HEK293 (cell line): ENCODE data around the gene MAD2L2.

Experiments
- CTCF ChIP-seq: fragments of 450-650 bp; formaldehyde crosslinking; IDR thresholded peaks from 2 replicates; pipeline ENCODE4 v1.5.1; 2016; ENCODE audit warnings: missing biosample characterization, missing genetic modification characterization
- SP2 ChIP-seq: fragments of 450-650 bp; formaldehyde crosslinking; IDR thresholded peaks from 2 replicates; pipeline ENCODE4 v1.5.1; 2016; ENCODE audit warnings: missing biosample characterization, missing genetic modification characterization
- YY1 ChIP-seq: fragments of 450-650 bp; formaldehyde crosslinking; IDR thresholded peaks from 2 replicates; pipeline ENCODE4 v1.5.1; 2018; ENCODE audit warnings: missing biosample characterization, missing genetic modification characterization
- ZNF354C ChIP-seq: fragments of 450-650 bp; formaldehyde crosslinking; IDR thresholded peaks from 2 replicates; pipeline ENCODE4 v1.5.1; 2016; ENCODE audit warnings: missing biosample characterization, missing genetic modification characterization, low read depth, borderline replicate concordance
- ZNF571 ChIP-seq: fragments of 450-650 bp; formaldehyde crosslinking; IDR thresholded peaks from 2 replicates; pipeline ENCODE4 v1.5.0; 2017; ENCODE audit warnings: missing biosample characterization, missing genetic modification characterization
- ZNF692 ChIP-seq: fragments of 450-650 bp; formaldehyde crosslinking; IDR thresholded peaks from 2 replicates; pipeline ENCODE4 v1.5.1; 2016; ENCODE audit warnings: missing biosample characterization, missing genetic modification characterization
- TF ChIP-seq, protein P1 (sequence below): fragments of 450-650 bp; formaldehyde crosslinking; IDR thresholded peaks from 2 replicates; pipeline ENCODE4 v1.5.1; 2016; ENCODE audit warnings: missing biosample characterization, missing genetic modification characterization
- TF ChIP-seq, protein P2 (sequence below): fragments of 450-650 bp; formaldehyde crosslinking; IDR thresholded peaks from 2 replicates; pipeline ENCODE4 v1.5.1; 2016; ENCODE audit warnings: missing biosample characterization, missing genetic modification characterization

DNA sequence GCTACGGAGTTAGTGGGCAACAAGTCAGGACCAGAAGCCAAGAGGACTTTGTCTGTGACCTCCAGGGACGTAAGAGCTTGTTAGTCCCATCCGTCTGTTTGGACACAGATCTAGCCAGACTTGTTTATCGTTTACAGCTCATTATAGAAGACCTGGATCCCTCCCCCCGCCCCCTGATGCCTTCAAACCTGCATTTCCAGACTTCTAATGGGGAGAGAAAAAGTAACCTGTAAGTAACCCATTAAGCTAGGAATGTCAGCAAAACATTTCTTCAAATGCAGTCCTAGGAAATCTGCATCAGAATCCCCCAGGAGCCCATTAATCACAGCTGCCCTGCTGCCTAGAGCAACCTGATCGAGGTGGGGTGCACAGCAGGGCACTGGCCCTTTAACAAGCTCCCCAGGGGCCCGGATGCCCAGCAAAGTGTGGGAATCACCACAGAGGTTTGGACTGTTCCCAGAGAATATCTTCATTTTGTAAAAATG, 1.4 kb upstream of the MAD2L2 start:
- TF ChIP-seq ZNF692 (no peak), ZNF571 (no peak), CTCF (tag by site-specific recombination) (no peak), SP2 (tag by site-specific recombination) (no peak), ZNF354C (tag by site-specific recombination) (no peak), YY1 (no peak)
- TF ChIP-seq, protein P1, sequence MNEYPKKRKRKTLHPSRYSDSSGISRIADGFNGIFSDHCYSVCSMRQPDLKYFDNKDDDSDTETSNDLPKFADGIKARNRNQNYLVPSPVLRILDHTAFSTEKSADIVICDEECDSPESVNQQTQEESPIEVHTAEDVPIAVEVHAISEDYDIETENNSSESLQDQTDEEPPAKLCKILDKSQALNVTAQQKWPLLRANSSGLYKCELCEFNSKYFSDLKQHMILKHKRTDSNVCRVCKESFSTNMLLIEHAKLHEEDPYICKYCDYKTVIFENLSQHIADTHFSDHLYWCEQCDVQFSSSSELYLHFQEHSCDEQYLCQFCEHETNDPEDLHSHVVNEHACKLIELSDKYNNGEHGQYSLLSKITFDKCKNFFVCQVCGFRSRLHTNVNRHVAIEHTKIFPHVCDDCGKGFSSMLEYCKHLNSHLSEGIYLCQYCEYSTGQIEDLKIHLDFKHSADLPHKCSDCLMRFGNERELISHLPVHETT (tag by site-specific recombination) = no peak
- TF ChIP-seq, protein P2, sequence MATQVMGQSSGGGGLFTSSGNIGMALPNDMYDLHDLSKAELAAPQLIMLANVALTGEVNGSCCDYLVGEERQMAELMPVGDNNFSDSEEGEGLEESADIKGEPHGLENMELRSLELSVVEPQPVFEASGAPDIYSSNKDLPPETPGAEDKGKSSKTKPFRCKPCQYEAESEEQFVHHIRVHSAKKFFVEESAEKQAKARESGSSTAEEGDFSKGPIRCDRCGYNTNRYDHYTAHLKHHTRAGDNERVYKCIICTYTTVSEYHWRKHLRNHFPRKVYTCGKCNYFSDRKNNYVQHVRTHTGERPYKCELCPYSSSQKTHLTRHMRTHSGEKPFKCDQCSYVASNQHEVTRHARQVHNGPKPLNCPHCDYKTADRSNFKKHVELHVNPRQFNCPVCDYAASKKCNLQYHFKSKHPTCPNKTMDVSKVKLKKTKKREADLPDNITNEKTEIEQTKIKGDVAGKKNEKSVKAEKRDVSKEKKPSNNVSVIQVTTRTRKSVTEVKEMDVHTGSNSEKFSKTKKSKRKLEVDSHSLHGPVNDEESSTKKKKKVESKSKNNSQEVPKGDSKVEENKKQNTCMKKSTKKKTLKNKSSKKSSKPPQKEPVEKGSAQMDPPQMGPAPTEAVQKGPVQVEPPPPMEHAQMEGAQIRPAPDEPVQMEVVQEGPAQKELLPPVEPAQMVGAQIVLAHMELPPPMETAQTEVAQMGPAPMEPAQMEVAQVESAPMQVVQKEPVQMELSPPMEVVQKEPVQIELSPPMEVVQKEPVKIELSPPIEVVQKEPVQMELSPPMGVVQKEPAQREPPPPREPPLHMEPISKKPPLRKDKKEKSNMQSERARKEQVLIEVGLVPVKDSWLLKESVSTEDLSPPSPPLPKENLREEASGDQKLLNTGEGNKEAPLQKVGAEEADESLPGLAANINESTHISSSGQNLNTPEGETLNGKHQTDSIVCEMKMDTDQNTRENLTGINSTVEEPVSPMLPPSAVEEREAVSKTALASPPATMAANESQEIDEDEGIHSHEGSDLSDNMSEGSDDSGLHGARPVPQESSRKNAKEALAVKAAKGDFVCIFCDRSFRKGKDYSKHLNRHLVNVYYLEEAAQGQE (tag by site-specific recombination) = no peak
